Activated CD8-positive, alpha-beta memory T cell treated with anti-CD3 and anti-CD28 coated beads for 36 hours (primary cell): ENCODE data around the gene ARHGEF6. TPM values are rescaled to one million over a fixed set of nuclear protein-coding genes. Genes with fewer than 3 reads are reported as not detected.

ENCODE experiments used
- CTCF ChIA-PET: fragments of 350-600 bp; sonication (Branson Sonifier 250); formaldehyde crosslinking; loops from one replicate; lab custom pipeline; 2021; ENCODE audit warnings: antibody characterized with exemption; lab: Charles Lee
- POLR2A ChIA-PET: fragments of 350-600 bp; sonication (Branson Sonifier 250); formaldehyde crosslinking; loops from one replicate; lab custom pipeline; 2021; ENCODE audit warnings: antibody characterized with exemption; lab: Charles Lee
- total RNA-seq, 2 experiments: library from RNA; stranded (reverse); gene quantifications; one replicate each; pipeline ENCODE4 v1.2.3, GENCODE V29; 2021

Gene ARHGEF6
- total RNA-seq, 2 experiments from 2014 or later = 30.9 to 31.4 TPM

DNA sequence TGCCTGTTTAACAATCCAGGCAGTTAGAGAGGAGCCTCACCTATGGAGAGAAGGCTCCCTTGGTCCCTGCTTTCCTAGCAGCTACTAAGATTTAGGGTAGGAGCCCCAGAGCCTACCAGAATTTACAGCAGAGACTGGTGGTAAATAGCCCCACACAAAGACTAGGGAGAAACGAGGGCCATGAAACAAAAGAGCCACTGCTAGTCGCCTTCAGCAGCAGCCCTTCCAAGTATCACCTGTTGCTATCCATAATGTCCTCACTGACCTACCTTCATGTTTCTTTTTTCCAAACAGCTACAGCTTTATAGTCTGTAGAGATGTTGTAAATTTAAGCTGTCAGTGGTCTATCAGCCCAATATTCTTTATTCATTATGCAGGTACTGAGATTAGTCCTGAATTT is 25.3 kb downstream of the ARHGEF6 start:
- ChIA-PET CTCF (no interaction called here), POLR2A (interaction anchor here (1.1 kb wide), 1 partner anchor 12 kb away, joined by 4 read pairs; no protein-coding TSS in a partner anchor)

GRCh38 chrX:136754651-136755050 is 26.1 kb downstream of the ARHGEF6 start:
- CTCF ChIA-PET = no interaction called here

GRCh38 chrX:136752796-136753195 is 27.9 kb downstream of the ARHGEF6 start:
- ChIA-PET POLR2A (interaction anchor here (0.5 kb wide), 1 partner anchor 14 kb away, joined by 4 read pairs; no protein-coding TSS in a partner anchor), CTCF (interaction anchor here (2.0 kb wide), 1 partner anchor 14 kb away, joined by 7 read pairs; no protein-coding TSS in a partner anchor)

More at GRCh38 chrX:136754651-136755050, 26.1 kb downstream of the ARHGEF6 start:
- POLR2A ChIA-PET = interaction anchor here (0.7 kb wide), 2 partner anchors 8 to 126 kb away, joined by 3 to 4 read pairs; no protein-coding TSS in a partner anchor

- POLR2A ChIA-PET = interaction anchor here (0.5 kb wide), 1 partner anchor 15 kb away, joined by 4 read pairs; no protein-coding TSS in a partner anchor
Measured at GRCh38 chrX:136752346-136752745, 28.4 kb downstream of the ARHGEF6 start.

DNA sequence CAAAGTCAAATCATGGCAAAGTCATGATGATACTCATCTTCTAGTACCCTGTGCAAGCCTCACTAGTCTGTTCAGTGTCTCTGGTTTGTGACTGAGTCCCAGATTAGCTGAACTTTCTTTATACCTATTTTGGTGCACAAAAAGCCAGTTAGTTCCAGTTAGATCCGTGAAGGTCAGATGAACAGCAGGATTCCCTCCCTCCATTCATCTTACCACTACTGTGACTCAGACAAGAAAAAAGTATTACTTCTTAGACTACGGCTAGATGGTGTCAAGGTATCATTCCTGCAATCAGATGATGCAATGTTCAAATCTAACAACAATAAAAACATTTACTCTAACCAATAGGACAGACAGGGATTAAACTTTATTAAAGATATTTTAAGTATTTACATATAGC is 30.4 kb downstream of the ARHGEF6 start:
- ChIA-PET POLR2A (no interaction called here), CTCF (no interaction called here)

More at GRCh38 chrX:136752346-136752745, 28.4 kb downstream of the ARHGEF6 start:
- CTCF ChIA-PET = interaction anchor here (2.0 kb wide), 1 partner anchor 15 kb away, joined by 7 read pairs; no protein-coding TSS in a partner anchor

DNA sequence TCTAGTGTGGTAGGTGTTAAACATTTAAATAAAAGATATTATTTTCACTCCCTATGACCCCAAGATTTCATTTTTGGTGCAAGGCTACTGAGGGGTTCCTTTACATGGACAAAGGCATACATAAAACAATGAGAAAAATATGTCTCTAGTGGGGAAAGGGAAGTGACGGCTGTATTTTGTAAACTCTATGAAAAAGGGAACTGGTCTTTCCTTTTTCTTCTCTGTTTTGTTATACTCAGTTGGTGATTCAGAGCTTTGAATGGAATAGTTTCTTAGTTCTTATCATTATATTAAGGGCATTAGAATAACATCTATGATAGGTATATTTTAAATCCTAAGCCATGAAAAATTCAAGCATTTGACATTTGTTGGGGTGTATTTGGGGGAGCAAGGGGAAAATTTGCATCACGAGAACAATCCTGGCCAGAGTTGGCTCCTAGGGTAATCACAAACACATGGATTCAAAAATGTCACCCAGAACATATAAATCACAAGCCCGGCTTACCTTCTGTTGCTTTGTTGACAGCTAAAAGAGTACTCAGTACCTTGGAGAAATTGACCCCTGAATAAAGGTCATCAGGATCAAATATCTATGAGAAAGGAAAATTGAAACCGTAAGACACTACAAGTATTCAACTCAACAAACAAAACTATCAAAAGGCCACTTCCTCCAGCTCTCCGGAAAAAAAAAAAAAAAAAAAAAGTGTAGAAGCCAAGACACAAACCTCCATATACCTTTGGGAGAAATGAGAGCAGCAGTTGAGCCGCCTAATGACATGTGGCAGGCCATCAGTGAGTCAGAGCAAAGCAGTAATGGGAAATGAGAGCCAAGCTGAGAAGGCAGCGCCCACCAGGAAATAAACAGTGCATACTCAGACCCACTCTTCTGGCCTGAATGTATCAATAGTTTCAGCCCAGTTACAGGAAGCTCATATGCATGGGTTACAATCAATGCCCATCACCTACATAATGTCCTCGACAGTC is 33.4 kb downstream of the ARHGEF6 start:
- ChIA-PET CTCF (interaction anchor here (0.6 kb wide), 1 partner anchor 27 kb away, joined by 3 read pairs; no protein-coding TSS in a partner anchor), POLR2A (interaction anchor here (0.6 to 1.5 kb wide), 4 partner anchors 14 to 133 kb away, joined by 4 to 16 read pairs (median 5); partner anchors contain the start of gene RBMX)

DNA sequence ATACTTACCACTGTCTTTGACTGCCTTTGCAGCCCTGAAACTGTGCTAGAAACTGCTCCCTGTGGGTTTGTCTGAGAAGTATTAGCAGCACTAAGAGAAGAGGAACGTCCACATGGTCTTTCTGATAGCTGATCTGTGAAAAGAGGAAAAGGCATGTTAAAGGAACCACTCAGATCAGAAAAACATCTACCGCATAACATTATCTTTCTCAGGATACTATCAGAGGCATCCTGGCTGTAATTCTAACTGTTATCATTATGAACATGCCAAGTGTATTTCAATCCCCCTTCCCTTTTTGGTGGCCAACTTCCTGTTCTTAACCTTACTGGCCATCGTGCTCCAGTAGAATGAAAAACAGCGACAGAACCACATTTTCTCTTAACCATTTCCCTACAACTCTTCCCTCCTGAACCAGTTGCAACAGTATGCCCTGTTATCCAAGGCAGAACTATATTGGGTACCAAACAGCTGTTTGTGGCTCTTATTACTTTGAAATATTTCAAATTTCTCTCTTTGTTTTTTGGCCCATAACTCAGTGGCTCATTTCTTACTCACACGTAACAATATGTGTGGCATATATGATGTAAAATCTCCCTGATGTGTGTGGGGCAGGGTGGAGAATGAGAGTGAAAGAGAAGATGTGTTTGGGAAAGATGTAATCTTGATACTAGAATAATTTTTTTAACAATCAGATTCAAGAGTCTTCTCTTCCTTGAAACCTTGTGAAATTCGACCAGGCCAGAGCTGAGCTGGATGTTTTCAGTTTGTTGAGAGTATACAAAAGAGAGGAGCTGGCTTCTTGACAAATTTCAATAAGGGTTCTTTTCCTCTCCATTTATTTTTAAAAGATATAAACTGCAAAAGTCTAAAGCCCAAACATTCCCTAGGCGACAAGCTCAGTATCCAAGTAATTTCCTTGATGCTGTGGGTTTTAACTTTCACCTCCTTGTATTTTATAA is 35.2 kb downstream of the ARHGEF6 start:
- ChIA-PET POLR2A (no interaction called here), CTCF (no interaction called here)

- ChIA-PET POLR2A (no interaction called here), CTCF (no interaction called here)
Measured at GRCh38 chrX:136742721-136743379, 37.9 kb downstream of the ARHGEF6 start.

DNA sequence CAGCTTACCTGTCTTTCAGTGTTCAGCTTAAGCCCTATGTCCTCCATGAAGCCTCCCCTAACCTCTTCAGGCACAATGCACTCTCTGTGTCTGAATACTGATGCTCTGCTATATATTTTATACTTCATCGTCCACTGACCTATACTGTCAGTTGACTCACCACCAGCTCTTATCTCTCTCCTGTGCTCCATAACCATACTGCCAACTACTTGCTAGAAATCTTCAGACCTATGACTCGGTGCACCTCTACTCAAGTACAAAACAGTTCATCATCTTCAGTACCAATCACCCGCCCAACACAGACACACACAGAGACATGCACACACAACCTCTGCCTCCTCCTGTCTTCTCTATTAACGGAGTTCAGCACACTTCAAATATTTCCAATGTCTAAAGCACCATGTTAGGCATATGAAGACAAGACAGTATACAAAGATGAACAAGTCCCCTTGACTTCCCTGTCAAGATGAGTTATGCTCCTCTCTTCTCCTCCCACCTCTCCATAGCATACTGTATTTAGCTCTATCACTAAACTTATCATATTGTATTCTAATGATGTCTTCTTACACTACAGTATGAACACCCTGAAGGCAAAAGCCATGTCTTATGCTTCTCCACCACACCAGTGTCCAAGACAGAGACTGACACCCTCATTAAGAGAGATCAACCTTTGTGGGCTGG is 42.5 kb downstream of the ARHGEF6 start:
- POLR2A ChIA-PET = no interaction called here
- CTCF ChIA-PET = interaction anchor here (0.6 kb wide), 2 partner anchors 75 to 137 kb away, joined by 3 read pairs; no protein-coding TSS in a partner anchor

DNA sequence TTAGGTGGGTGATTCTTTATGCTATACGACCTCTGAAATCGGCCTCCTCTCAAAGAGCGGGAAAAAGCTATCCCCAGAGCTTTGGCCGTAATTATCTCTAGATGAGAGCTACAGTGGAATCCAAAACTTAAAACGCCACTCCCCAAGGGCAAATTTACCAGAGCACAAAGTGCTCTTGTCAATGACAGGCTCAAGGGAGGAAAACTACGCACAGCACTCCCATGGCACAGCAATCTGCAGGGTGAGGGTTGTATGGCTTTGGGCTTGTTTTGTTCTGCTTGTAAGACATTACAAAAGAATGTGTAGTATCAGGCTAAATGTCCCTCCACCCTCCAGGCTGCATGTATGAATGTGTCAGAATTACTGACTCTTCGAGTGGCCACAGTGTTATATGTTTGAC is 44.0 kb downstream of the ARHGEF6 start:
- ChIA-PET POLR2A (interaction anchor here (0.8 kb wide), 1 partner anchor 9 kb away, joined by 3 read pairs; no protein-coding TSS in a partner anchor), CTCF (no interaction called here)

GRCh38 chrX:136735601-136736000 is 45.1 kb downstream of the ARHGEF6 start:
- CTCF ChIA-PET = no interaction called here
- POLR2A ChIA-PET = no interaction called here

DNA sequence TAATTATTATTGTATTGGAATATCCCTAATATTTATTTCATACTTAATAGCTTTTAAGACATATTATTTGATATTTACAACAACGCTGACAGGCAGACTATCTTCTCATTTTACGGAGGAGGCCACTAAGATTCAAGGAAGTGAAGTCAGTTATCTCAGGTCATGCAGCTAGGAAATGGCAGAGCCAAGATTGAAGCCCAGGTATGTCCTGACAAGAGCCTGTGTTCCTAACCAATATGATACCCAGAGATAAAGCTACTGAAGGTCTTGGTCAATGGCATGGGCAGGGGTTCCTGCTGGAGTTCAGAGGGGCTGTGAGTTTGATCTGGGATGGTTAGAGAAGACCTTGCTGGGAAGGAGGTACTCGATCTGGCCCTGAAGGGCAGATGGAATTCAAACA is 47.1 kb downstream of the ARHGEF6 start:
- CTCF ChIA-PET = no interaction called here
- POLR2A ChIA-PET = interaction anchor here (0.5 kb wide), 1 partner anchor 14 kb away, joined by 16 read pairs; no protein-coding TSS in a partner anchor

DNA sequence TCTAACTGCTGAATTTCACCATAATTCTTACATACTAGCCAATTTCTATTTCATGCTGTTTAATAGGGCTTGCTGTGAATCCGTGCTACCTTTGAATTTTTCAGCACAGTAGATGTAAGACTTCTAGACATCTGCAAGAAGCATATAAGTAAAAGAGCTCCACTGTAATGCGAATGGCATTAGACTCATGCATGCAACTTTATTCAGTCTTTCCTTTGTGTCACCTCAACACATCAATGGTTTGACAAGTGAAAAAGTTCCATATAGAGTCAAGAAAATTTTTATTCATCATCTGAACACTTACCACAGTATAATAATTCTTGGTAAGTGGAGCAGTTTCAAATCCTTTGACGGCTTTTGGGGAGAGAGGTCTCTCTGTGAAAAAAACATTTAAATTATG is 48.9 kb downstream of the ARHGEF6 start:
- CTCF ChIA-PET = no interaction called here

GRCh38 chrX:136731207-136731782 is 49.4 kb downstream of the ARHGEF6 start:
- ChIA-PET CTCF (no interaction called here), POLR2A (no interaction called here)

More for the DNA sequence above, 48.9 kb downstream of the ARHGEF6 start:
- POLR2A ChIA-PET = no interaction called here

DNA sequence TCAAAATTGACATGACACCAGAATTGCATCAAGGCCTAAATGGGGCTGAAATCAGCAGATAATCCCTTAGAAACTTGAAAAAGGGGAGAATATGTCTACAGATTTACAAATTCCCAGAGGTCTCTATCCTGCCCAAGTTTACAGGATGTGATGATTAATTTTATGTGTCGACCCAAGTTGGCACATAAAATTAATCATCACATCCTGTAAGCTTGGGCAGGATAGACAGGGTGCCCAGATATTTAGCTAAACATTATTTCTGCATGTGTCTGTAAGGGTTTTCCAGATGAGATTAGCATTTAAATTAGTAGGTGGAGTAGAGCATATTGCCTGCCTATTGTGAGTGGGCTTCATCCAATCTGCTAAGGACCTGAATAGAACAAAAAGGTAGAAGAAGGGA is 52.3 kb downstream of the ARHGEF6 start:
- POLR2A ChIA-PET = no interaction called here
- CTCF ChIA-PET = no interaction called here

- POLR2A ChIA-PET = no interaction called here
- CTCF ChIA-PET = no interaction called here
Measured at GRCh38 chrX:136725441-136726104, 55.2 kb downstream of the ARHGEF6 start.

DNA sequence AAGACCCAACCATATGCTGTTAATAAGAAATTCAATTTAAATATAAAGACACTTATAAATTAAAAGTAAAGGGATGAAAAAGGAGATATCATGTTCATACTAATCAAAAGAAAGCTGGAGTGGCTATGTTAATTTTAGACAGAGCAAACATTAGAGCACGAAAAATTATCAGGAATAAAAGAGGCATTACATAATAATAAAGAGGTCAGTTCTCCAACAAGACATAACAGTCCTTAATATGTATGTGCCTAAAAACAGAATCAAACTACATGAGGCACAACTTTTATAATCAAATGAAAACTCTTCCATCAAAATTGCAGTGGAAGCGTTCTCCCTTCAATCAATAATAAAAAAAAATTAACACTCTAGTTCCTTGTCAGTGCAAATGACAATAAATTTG is 62.6 kb downstream of the ARHGEF6 start:
- CTCF ChIA-PET = no interaction called here
- POLR2A ChIA-PET = no interaction called here
